HepG2 (cell line): ENCODE results near the gene PCNT. TPM values are rescaled to one million over a fixed set of nuclear protein-coding genes. Genes with fewer than 3 reads are reported as not detected.

ENCODE experiments used
- ATAC-seq: fragments of 200-7000 bp; cut with Tn5 transposase; 3 replicates; pipeline ENCODE4 v1.9.1; 2020; ENCODE audit warnings: mild to moderate bottlenecking, moderate library complexity
- BruUV-seq: library from RNA; stranded (reverse); fragments of 400-500 nt; replicated peaks from 2 replicates; lab custom pipeline; 2021; lab: Mats Ljungman, UMichigan
- CTCF ChIA-PET: fragments of 300-600 bp; formaldehyde crosslinking; extraction: SDS; loops from one replicate; lab custom pipeline; 2021; ENCODE audit warnings: low total read pairs, inconsistent platforms, low intra/inter-chr PET ratio; lab: Yijun Ruan, JAX
- POLR2A ChIA-PET: fragments of 350-600 bp; sonication (Branson Sonifier 250); formaldehyde crosslinking; loops from one replicate; lab custom pipeline; 2020; ENCODE audit warnings: antibody characterized with exemption, inconsistent platforms; lab: Yijun Ruan, JAX
- DNase-seq: peaks from one replicate; pipeline ENCODE4 v3.0.0-alpha.2; 2015; ENCODE audit warnings: low spot score
- FAIRE-seq: peaks from 3 replicates; lab custom pipeline; 2011; peaks lifted over from hg19 to GRCh38; lab: Jason Lieb, UNC
- H2AFZ ChIP-seq: one replicate; pipeline ENCODE4 v1.6.1; 2011; ENCODE audit warnings: low read length, inconsistent platforms
- H3K27ac ChIP-seq: fragments of 300-600 bp; 3 replicates; pipeline ENCODE4 v1.8.0; 2011; ENCODE audit warnings: mixed run types, mild to moderate bottlenecking, mixed read lengths, low read length, inconsistent platforms; ENCODE audit not compliant: insufficient read depth; ENCODE audit errors: extremely low read length
- H3K27me3 ChIP-seq, 2 experiments: fragments of 200-600 bp in 1 of 2; 2 replicates in 1 of 2; 3 replicates in 1 of 2; pipeline versions ENCODE4 v1.6.0 to v1.8.0; 2011; ENCODE audit warnings: low read length in 2 of 2, mild to moderate bottlenecking in 2 of 2, moderate library complexity in 2 of 2, inconsistent platforms in 1 of 2; ENCODE audit not compliant: insufficient read depth in 2 of 2, control insufficient read depth in 1 of 2
- H3K36me3 ChIP-seq, 2 experiments: fragments of 200-600 bp in 1 of 2; replicated peaks in 1 of 2; 2 replicates in 1 of 2; 3 replicates in 1 of 2; pipeline versions ENCODE4 v1.5.1 to v1.8.0; 2011; ENCODE audit warnings: low read length in 2 of 2, inconsistent platforms in 1 of 2; ENCODE audit not compliant: insufficient read depth in 2 of 2, control insufficient read depth in 1 of 2
- H3K4me1 ChIP-seq: 2 replicates; pipeline ENCODE4 v1.5.1; 2012; ENCODE audit warnings: low read length, inconsistent platforms; ENCODE audit not compliant: insufficient read depth
- H3K4me2 ChIP-seq: 2 replicates; pipeline ENCODE4 v1.6.0; 2011; ENCODE audit warnings: low read depth, low read length, inconsistent platforms
- H3K4me3 ChIP-seq, 3 experiments: fragments of 200-600 bp in 1 of 3; sonication (generic), shearing (Covaris generic) in 1 of 3; replicated peaks in 1 of 3; 2 replicates each; pipeline ENCODE4 v1.5.1; 2011 to 2016; ENCODE audit warnings: low read length in 3 of 3, inconsistent platforms in 2 of 3, low read depth in 2 of 3, mild to moderate bottlenecking in 2 of 3, control low read depth in 1 of 3, mixed read lengths in 1 of 3; ENCODE audit not compliant: insufficient read depth in 1 of 3
- H3K79me2 ChIP-seq: one replicate; pipeline ENCODE4 v1.6.1; 2011; ENCODE audit warnings: low read length, inconsistent platforms; ENCODE audit not compliant: insufficient read depth
- H3K9ac ChIP-seq: 2 replicates; pipeline ENCODE4 v1.6.0; 2011; ENCODE audit warnings: mild to moderate bottlenecking, low read depth, low read length, inconsistent platforms; ENCODE audit not compliant: insufficient read depth
- H3K9me3 ChIP-seq: 2 replicates; pipeline ENCODE4 v1.5.1; 2012; ENCODE audit warnings: mild to moderate bottlenecking, low read length
- H4K20me1 ChIP-seq: 2 replicates; pipeline ENCODE4 v1.6.0; 2011; ENCODE audit warnings: inconsistent platforms, mild to moderate bottlenecking, low read length, moderate library complexity; ENCODE audit not compliant: insufficient read depth
- CENPBD1 ChIP-seq: sonication (generic); formaldehyde crosslinking; IDR thresholded peaks from 2 replicates; pipeline ENCODE4 v1.8.0; 2022; ENCODE audit warnings: missing genetic modification reagents, low read depth, mild to moderate bottlenecking, borderline replicate concordance
- GATAD2A ChIP-seq: IDR thresholded peaks from 2 replicates; pipeline ENCODE4 v1.6.1; 2016
- HMGA1 ChIP-seq: sonication (generic); formaldehyde crosslinking; conservative IDR thresholded peaks from 2 replicates; pipeline ENCODE4 v1.4.0; 2020; ENCODE audit warnings: missing genetic modification reagents
- KIAA2018 ChIP-seq: sonication (generic); formaldehyde crosslinking; IDR thresholded peaks from 2 replicates; pipeline ENCODE4 v1.5.0; 2020; ENCODE audit warnings: mild to moderate bottlenecking, missing genetic modification reagents, borderline replicate concordance
- MAX ChIP-seq: IDR thresholded peaks from 2 replicates; pipeline ENCODE4 v1.6.1; 2012; ENCODE audit warnings: inconsistent platforms
- STAG1 ChIP-seq: sonication (generic); formaldehyde crosslinking; IDR thresholded peaks from 2 replicates; pipeline ENCODE4 v1.4.0; 2020; ENCODE audit warnings: missing genetic modification reagents
- TEAD2 ChIP-seq: sonication (generic); formaldehyde crosslinking; IDR thresholded peaks from 2 replicates; pipeline ENCODE4 v1.9.0; 2021; ENCODE audit warnings: missing genetic modification reagents
- TERF1 ChIP-seq: sonication (generic); formaldehyde crosslinking; IDR thresholded peaks from 2 replicates; pipeline ENCODE4 v1.8.0; 2022; ENCODE audit warnings: mild to moderate bottlenecking, missing genetic modification reagents, moderate library complexity
- ZBTB7B ChIP-seq: sonication (generic); formaldehyde crosslinking; IDR thresholded peaks from 2 replicates; pipeline ENCODE4 v1.4.0; 2020; ENCODE audit warnings: missing genetic modification reagents
- ZNF281 ChIP-seq: sonication (generic); formaldehyde crosslinking; IDR thresholded peaks from 2 replicates; pipeline ENCODE4 v1.4.0; 2020; ENCODE audit warnings: missing genetic modification reagents, borderline replicate concordance
- WGBS: methylation state at CpG from one replicate; pipeline ENCODE4 v1.1.6; 2017; ENCODE audit warnings: low lambda C conversion rate; 5-methylcytosine and 5-hydroxymethylcytosine counted together
- in situ Hi-C: cut with HindIII; loops from 2 replicates; pipeline ENCODE4 v1.10.0; 2017; ENCODE audit warnings: low pct_unique_long_range_greater_than_20kb; ENCODE audit not compliant: extremely low pct_ligation_motif_present
- intact Hi-C: fragments of 100-400 bp; cut with micrococcal nuclease; formaldehyde crosslinking; loops from one replicate; pipeline ENCODE4 v1.10.0; 2022; ENCODE audit not compliant: unreplicated experiment
- polyA plus RNA-seq, 8 experiments: library from polyadenylated mRNA; depleted of rRNA in 3 of 8; stranded (reverse) in 7 of 8; unstranded in 1 of 8; fragments of >200 nt; fragmentation: Illumina TruSeq in 4 of 8; extraction: Trizol in 4 of 8; gene quantifications; 2 replicates each; pipeline versions ENCODE4 v1.2.1 to v1.2.3, GENCODE V29; 2011 to 2016; ENCODE audit warnings: low read depth in 4 of 8, missing spikeins in 1 of 8, mixed read lengths in 1 of 8; ENCODE audit not compliant: insufficient read depth in 1 of 8
- total RNA-seq, 5 experiments: library from RNA; depleted of rRNA; stranded (reverse); fragments of >200 nt; fragmentation: Illumina TruSeq; extraction: Trizol; gene quantifications; 2 replicates each; pipeline ENCODE4 v1.2.3, GENCODE V29; 2016; ENCODE audit warnings: low read depth in 1 of 5

Gene PCNT
- total and polyA plus RNA-seq, 2 of the 13 experiments (the other 11 are each of a cell fraction or from before 2014, with no cell fraction given), result 5.6 to 12.4 TPM

GRCh38 chr21:46326110-46326703 is 2.3 kb downstream of the PCNT start:
- intact Hi-C loops (no loop called here), in situ Hi-C loops (no loop called here)
- Histone ChIP-seq H2AFZ (no peak overlapping the region), H3K27ac (no peak overlapping the region), H3K36me3 (peaks cover 5 to 27% of the 10 kb centered on the region in 2 experiments; a peak in 3 of 5 replicates), H3K27me3 (no peaks in the 10 kb centered on the region; a peak in 1 of 5 replicates), H3K4me2 (peak overlapping the region; percentile 100), H3K9ac (no peak overlapping the region; the same call in 1 of the 2 replicates), H3K4me3 (peak overlapping the region in 2 of 3 experiments; percentile 95 to 96; a peak in 4 of 6 replicates), H3K9me3 (no peaks in the 10 kb centered on the region), H4K20me1 (no peaks in the 10 kb centered on the region), H3K79me2 (peaks cover 47% of the 10 kb centered on the region), H3K4me1 (peaks cover 41% of the 10 kb centered on the region)
- 44% methylated on average over 15 of the region's 15 CpGs for WGBS
- ATAC-seq (no peak), DNase-seq (peak; percentile 32), FAIRE-seq (peak; percentile 37)
- POLR2A ChIA-PET, result interaction anchor here (1.7 kb wide), 1 partner anchor 31 kb away, joined by 4 read pairs; no protein-coding TSS in a partner anchor
- CTCF ChIA-PET, result interaction anchor here (1.3 kb wide), 1 partner anchor 179 kb away, joined by 5 read pairs; no protein-coding TSS in a partner anchor
- no TSS peak for BruUV-seq
- peak; percentile 62 for TF ChIP-seq GATAD2A (CRISPR knock-in tag)
- TF ChIP-seq ZNF281 (CRISPR knock-in tag), result no peak; the same call in 1 of the 2 replicates
- TF ChIP-seq TEAD2 (CRISPR knock-in tag), result no peak
- no peak for TF ChIP-seq CENPBD1 (CRISPR knock-in tag)
- no peak for TF ChIP-seq MAX
- TF ChIP-seq ZBTB7B (CRISPR knock-in tag), result 0 out of 2 replicates have a peak, but pooled peaks have one; percentile 20
- TF ChIP-seq STAG1 (CRISPR knock-in tag), result peak; percentile 58
- no peak for TF ChIP-seq TERF1 (CRISPR knock-in tag)
- no peak for TF ChIP-seq KIAA2018 (CRISPR knock-in tag)
- TF ChIP-seq HMGA1 (CRISPR knock-in tag), result no peak
